ENCODE results near the gene ARMC12. TPM values are rescaled to one million over a fixed set of nuclear protein-coding genes. Genes with fewer than 3 reads are reported as not detected.

The ARMC12 gene
- total and polyA plus RNA-seq, 10 of the 15 experiments (the other 5 are each of a cell fraction or from before 2014, with no cell fraction given), result 0.10 to 1.6 (median 0.62) TPM

DNA sequence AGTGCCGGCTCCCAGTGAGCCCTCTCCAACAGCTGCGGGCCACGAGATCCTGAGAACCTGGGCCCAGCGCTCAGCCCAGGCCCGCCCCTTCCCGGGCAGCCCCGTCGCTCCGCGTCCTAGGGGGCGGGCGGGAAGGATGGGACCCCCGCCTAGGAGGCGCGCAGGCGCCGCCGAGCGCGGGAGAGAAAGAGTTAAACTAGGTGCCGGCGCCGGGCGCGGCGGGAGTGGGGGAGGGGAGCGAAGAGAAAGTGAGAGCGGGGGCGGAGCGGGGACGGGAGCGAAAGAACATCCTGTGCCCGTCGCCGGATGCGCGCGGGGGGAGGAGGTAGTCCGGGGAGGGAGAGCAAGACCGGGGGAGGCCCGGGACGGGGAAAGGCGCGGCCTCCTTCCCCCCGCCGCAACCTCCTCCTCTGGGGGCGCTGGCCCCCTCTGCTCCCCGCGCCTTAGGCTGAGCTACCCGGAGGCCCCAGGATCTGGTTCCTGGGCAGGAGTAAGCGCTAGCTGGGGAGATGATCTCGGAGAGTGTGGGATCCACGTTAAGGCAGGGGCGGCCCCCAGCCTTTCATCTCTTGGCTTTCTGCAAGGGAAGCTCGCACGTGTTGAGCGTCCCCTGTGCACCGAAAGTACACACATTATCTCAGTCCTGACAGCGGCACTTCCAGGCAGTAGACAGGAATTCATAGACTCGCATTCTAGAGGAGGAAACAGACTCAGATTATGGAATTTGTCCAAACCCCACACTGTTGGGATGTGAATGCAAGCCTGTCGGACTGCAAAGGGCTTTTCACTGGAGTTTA, 4.9 kb upstream of the ARMC12 start (continued):
- TF ChIP-seq SMARCA5 (IDR thresholded peaks at IDR 0.05), result 0 out of 2 replicates have a peak, but pooled peaks have one; percentile 45
- TF ChIP-seq PAX5 (IDR thresholded peaks at IDR 0.05; ENCODE audit: borderline replicate concordance, low read depth, low read length), result peak; percentile 72; the same call in 1 of the 2 replicates
- peak; percentile 61 to 100 for TF ChIP-seq EGR1 (IDR thresholded peaks at IDR 0.05; ENCODE audit: borderline replicate concordance in 1 of 2, low read depth in 2 of 2, low read length in 2 of 2)
- peak; percentile 81 for TF ChIP-seq MYC (IDR thresholded peaks at IDR 0.05; ENCODE audit: insufficient read depth, insufficient read length, insufficient replicate concordance, low read length, severe bottlenecking)
- peak; percentile 31; the same call in 1 of the 2 replicates for TF ChIP-seq MTA2 (IDR thresholded peaks at IDR 0.05; ENCODE audit: low read depth)
- TF ChIP-seq, protein P1, sequence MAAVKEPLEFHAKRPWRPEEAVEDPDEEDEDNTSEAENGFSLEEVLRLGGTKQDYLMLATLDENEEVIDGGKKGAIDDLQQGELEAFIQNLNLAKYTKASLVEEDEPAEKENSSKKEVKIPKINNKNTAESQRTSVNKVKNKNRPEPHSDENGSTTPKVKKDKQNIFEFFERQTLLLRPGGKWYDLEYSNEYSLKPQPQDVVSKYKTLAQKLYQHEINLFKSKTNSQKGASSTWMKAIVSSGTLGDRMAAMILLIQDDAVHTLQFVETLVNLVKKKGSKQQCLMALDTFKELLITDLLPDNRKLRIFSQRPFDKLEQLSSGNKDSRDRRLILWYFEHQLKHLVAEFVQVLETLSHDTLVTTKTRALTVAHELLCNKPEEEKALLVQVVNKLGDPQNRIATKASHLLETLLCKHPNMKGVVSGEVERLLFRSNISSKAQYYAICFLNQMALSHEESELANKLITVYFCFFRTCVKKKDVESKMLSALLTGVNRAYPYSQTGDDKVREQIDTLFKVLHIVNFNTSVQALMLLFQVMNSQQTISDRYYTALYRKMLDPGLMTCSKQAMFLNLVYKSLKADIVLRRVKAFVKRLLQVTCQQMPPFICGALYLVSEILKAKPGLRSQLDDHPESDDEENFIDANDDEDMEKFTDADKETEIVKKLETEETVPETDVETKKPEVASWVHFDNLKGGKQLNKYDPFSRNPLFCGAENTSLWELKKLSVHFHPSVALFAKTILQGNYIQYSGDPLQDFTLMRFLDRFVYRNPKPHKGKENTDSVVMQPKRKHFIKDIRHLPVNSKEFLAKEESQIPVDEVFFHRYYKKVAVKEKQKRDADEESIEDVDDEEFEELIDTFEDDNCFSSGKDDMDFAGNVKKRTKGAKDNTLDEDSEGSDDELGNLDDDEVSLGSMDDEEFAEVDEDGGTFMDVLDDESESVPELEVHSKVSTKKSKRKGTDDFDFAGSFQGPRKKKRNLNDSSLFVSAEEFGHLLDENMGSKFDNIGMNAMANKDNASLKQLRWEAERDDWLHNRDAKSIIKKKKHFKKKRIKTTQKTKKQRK (IDR thresholded peaks at IDR 0.05; ENCODE audit: low read depth, low read length), result no peak
- TF ChIP-seq, protein P2, sequence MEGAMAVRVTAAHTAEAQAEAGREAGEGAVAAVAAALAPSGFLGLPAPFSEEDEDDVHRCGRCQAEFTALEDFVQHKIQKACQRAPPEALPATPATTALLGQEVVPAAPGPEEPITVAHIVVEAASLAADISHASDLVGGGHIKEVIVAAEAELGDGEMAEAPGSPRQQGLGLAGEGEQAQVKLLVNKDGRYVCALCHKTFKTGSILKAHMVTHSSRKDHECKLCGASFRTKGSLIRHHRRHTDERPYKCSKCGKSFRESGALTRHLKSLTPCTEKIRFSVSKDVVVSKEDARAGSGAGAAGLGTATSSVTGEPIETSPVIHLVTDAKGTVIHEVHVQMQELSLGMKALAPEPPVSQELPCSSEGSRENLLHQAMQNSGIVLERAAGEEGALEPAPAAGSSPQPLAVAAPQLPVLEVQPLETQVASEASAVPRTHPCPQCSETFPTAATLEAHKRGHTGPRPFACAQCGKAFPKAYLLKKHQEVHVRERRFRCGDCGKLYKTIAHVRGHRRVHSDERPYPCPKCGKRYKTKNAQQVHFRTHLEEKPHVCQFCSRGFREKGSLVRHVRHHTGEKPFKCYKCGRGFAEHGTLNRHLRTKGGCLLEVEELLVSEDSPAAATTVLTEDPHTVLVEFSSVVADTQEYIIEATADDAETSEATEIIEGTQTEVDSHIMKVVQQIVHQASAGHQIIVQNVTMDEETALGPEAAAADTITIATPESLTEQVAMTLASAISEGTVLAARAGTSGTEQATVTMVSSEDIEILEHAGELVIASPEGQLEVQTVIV (IDR thresholded peaks at IDR 0.05; ENCODE audit: borderline replicate concordance, partially characterized antibody), result no peak
- TF ChIP-seq, protein P3, sequence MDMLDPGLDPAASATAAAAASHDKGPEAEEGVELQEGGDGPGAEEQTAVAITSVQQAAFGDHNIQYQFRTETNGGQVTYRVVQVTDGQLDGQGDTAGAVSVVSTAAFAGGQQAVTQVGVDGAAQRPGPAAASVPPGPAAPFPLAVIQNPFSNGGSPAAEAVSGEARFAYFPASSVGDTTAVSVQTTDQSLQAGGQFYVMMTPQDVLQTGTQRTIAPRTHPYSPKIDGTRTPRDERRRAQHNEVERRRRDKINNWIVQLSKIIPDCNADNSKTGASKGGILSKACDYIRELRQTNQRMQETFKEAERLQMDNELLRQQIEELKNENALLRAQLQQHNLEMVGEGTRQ (IDR thresholded peaks at IDR 0.05; ENCODE audit: borderline replicate concordance, low read depth, low read length), result no peak
- TF ChIP-seq, protein P4, sequence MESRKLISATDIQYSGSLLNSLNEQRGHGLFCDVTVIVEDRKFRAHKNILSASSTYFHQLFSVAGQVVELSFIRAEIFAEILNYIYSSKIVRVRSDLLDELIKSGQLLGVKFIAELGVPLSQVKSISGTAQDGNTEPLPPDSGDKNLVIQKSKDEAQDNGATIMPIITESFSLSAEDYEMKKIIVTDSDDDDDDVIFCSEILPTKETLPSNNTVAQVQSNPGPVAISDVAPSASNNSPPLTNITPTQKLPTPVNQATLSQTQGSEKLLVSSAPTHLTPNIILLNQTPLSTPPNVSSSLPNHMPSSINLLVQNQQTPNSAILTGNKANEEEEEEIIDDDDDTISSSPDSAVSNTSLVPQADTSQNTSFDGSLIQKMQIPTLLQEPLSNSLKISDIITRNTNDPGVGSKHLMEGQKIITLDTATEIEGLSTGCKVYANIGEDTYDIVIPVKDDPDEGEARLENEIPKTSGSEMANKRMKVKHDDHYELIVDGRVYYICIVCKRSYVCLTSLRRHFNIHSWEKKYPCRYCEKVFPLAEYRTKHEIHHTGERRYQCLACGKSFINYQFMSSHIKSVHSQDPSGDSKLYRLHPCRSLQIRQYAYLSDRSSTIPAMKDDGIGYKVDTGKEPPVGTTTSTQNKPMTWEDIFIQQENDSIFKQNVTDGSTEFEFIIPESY (IDR thresholded peaks at IDR 0.05), result no peak
- TF ChIP-seq EED (IDR thresholded peaks at IDR 0.05; ENCODE audit: low read depth), result peak; percentile 87
- TF ChIP-seq, protein P5, sequence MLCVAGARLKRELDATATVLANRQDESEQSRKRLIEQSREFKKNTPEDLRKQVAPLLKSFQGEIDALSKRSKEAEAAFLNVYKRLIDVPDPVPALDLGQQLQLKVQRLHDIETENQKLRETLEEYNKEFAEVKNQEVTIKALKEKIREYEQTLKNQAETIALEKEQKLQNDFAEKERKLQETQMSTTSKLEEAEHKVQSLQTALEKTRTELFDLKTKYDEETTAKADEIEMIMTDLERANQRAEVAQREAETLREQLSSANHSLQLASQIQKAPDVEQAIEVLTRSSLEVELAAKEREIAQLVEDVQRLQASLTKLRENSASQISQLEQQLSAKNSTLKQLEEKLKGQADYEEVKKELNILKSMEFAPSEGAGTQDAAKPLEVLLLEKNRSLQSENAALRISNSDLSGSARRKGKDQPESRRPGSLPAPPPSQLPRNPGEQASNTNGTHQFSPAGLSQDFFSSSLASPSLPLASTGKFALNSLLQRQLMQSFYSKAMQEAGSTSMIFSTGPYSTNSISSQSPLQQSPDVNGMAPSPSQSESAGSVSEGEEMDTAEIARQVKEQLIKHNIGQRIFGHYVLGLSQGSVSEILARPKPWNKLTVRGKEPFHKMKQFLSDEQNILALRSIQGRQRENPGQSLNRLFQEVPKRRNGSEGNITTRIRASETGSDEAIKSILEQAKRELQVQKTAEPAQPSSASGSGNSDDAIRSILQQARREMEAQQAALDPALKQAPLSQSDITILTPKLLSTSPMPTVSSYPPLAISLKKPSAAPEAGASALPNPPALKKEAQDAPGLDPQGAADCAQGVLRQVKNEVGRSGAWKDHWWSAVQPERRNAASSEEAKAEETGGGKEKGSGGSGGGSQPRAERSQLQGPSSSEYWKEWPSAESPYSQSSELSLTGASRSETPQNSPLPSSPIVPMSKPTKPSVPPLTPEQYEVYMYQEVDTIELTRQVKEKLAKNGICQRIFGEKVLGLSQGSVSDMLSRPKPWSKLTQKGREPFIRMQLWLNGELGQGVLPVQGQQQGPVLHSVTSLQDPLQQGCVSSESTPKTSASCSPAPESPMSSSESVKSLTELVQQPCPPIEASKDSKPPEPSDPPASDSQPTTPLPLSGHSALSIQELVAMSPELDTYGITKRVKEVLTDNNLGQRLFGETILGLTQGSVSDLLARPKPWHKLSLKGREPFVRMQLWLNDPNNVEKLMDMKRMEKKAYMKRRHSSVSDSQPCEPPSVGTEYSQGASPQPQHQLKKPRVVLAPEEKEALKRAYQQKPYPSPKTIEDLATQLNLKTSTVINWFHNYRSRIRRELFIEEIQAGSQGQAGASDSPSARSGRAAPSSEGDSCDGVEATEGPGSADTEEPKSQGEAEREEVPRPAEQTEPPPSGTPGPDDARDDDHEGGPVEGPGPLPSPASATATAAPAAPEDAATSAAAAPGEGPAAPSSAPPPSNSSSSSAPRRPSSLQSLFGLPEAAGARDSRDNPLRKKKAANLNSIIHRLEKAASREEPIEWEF (IDR thresholded peaks at IDR 0.05; ENCODE audit: insufficient replicate concordance, low read depth, low read length), result no peak
- TF ChIP-seq NBN (IDR thresholded peaks at IDR 0.05), result peak; percentile 89; the same call in 1 of the 2 replicates
- TF ChIP-seq PAX8 (IDR thresholded peaks at IDR 0.05), result no peak
- no peak; the same call in 1 of the 2 replicates for TF ChIP-seq SMAD5 (IDR thresholded peaks at IDR 0.05; ENCODE audit: low read depth)

Measured in GM12878 (cell line).